ENCODE measurements around the gene SLC19A1.
"Not testable (repeated sequence)": the region's sequence is repeated elsewhere in the genome, so short reads cannot be mapped to it uniquely, and the experiment has no call there.

The SLC19A1 gene

GRCh38 chr21:45504516-45505415, 37.5 kb downstream of the SLC19A1 start:
- no peak for TF ChIP-seq CTCF (conservative IDR thresholded peaks at IDR 0.05; ENCODE audit: low read depth, low read length)
- no peak overlapping the region for H3K4me3 ChIP-seq (ENCODE audit: low read length)
- no peak for DNase-seq (ENCODE audit: low read depth)

GRCh38 chr21:45504021-45504515, 38.2 kb downstream of the SLC19A1 start:
- no peak overlapping the region for H3K4me3 ChIP-seq (ENCODE audit: low read length)
- DNase-seq (ENCODE audit: low read depth) = no peak
- TF ChIP-seq CTCF (conservative IDR thresholded peaks at IDR 0.05; ENCODE audit: low read depth, low read length) = no peak

- not testable (repeated sequence) for H3K4me3 ChIP-seq (ENCODE audit: low read length); DNase-seq (ENCODE audit: low read depth)
Measured at GRCh38 chr21:45503226-45503625, 39.0 kb downstream of the SLC19A1 start.

- DNase-seq (ENCODE audit: low read depth) = no peak
- TF ChIP-seq CTCF (conservative IDR thresholded peaks at IDR 0.05; ENCODE audit: low read depth, low read length) = no peak
- no peak overlapping the region for H3K4me3 ChIP-seq (ENCODE audit: low read length)
Measured at GRCh38 chr21:45502600-45502999, 39.6 kb downstream of the SLC19A1 start.

- no peak overlapping the region for H3K4me3 ChIP-seq (ENCODE audit: low read length)
- DNase-seq (ENCODE audit: low read depth) = no peak
- no peak for TF ChIP-seq CTCF (conservative IDR thresholded peaks at IDR 0.05; ENCODE audit: low read depth, low read length)
Measured at GRCh38 chr21:45502006-45502345, 40.3 kb downstream of the SLC19A1 start.

- not testable (repeated sequence) for DNase-seq (ENCODE audit: low read depth); H3K4me3 ChIP-seq (ENCODE audit: low read length)
Measured at GRCh38 chr21:45501081-45502005, 40.9 kb downstream of the SLC19A1 start.

- no peak for DNase-seq (ENCODE audit: low read depth)
- no peak overlapping the region for H3K4me3 ChIP-seq (ENCODE audit: low read length)
- TF ChIP-seq CTCF (conservative IDR thresholded peaks at IDR 0.05; ENCODE audit: low read depth, low read length) = no peak
Measured at GRCh38 chr21:45499970-45500577, 42.2 kb downstream of the SLC19A1 start.

Measured in retinal pigment epithelial cell (primary cell).